Measurements from ENCODE around the gene AP3M1.

- TF ChIP-seq CTCF (conservative IDR thresholded peaks at IDR 0.05 in 1 of 2, IDR thresholded peaks at IDR 0.05 in 1 of 2; ENCODE audit: extremely low read depth in 1 of 2, insufficient read depth in 1 of 2, low read depth in 1 of 2, low read length in 2 of 2) (no peak), EZH2 (IDR thresholded peaks at IDR 0.05; ENCODE audit: borderline replicate concordance, low read length) (no peak)
Measured at GRCh38 chr10:74156919-74157289, 6.3 kb upstream of the AP3M1 start.

All from mammary epithelial cell (primary cell).